H1 (cell line): ENCODE results near the gene GPR39. TPM values are rescaled to one million over a fixed set of nuclear protein-coding genes. Genes with fewer than 3 reads are reported as not detected.

Experiments used
- CTCF ChIA-PET: fragments of 300-600 bp; sonication (Branson Sonifier 250); formaldehyde crosslinking; loops from one replicate; lab custom pipeline; 2021; ENCODE audit not compliant: partially characterized antibody; lab: Charles Lee
- POLR2A ChIA-PET: fragments of 300-600 bp; sonication (Branson Sonifier 250); formaldehyde crosslinking; loops from one replicate; lab custom pipeline; 2021; ENCODE audit warnings: inconsistent platforms; ENCODE audit not compliant: partially characterized antibody; lab: Charles Lee
- DNase-seq, 2 experiments: peaks; one replicate each; pipeline versions ENCODE4 v3.0.0 to v3.0.0-alpha.2; 2010 to 2022; ENCODE audit warnings: low spot score in 2 of 2, low read depth in 1 of 2, mixed read lengths in 1 of 2
- FAIRE-seq: peaks from 2 replicates; lab custom pipeline; 2011; peaks lifted over from hg19 to GRCh38; lab: Jason Lieb, UNC
- H2AFZ ChIP-seq: 2 replicates; pipeline ENCODE4 v1.8.1; 2012; ENCODE audit warnings: low read length, inconsistent platforms
- H2AK5ac ChIP-seq: 2 replicates; pipeline ENCODE4 v1.6.1; 2013; ENCODE audit warnings: low read depth, low read length
- H2BK120ac ChIP-seq: replicated peaks from 2 replicates; pipeline ENCODE3; 2013; ENCODE audit warnings: low read depth, low read length, inconsistent platforms
- H2BK12ac ChIP-seq: 2 replicates; pipeline ENCODE4 v1.6.1; 2013; ENCODE audit warnings: low read depth, low read length
- H2BK15ac ChIP-seq: 2 replicates; pipeline ENCODE4 v1.6.1; 2013; ENCODE audit warnings: low read length
- H2BK20ac ChIP-seq: 2 replicates; pipeline ENCODE4 v1.6.1; 2013; ENCODE audit warnings: low read length
- H2BK5ac ChIP-seq: 2 replicates; pipeline ENCODE4 v1.6.1; 2013; ENCODE audit warnings: low read depth, low read length
- H3K14ac ChIP-seq: 2 replicates; pipeline ENCODE4 v1.6.1; 2013; ENCODE audit warnings: inconsistent platforms; ENCODE audit not compliant: insufficient read length
- H3K18ac ChIP-seq: 2 replicates; pipeline ENCODE4 v1.6.1; 2013; ENCODE audit warnings: low read length; ENCODE audit errors: extremely low read depth
- H3K23ac ChIP-seq: 2 replicates; pipeline ENCODE4 v1.6.1; 2013; ENCODE audit warnings: inconsistent platforms; ENCODE audit not compliant: insufficient read length
- H3K23me2 ChIP-seq: 2 replicates; pipeline ENCODE4 v1.6.1; 2013; ENCODE audit warnings: low read depth, low read length
- H3K27ac ChIP-seq: 2 replicates; pipeline ENCODE4 v1.6.1; 2011; ENCODE audit warnings: low read depth, low read length, inconsistent platforms
- H3K27me3 ChIP-seq, 4 experiments: replicated peaks in 1 of 4; 1 replicate in 1 of 4; 2 replicates in 3 of 4; pipeline versions ENCODE4 v1.6.1 to v1.8.1; 2011 to 2013; ENCODE audit warnings: low read length in 3 of 4, mild to moderate bottlenecking in 3 of 4, inconsistent platforms in 2 of 4, mixed read lengths in 2 of 4, moderate library complexity in 1 of 4; ENCODE audit not compliant: control insufficient read depth in 3 of 4, insufficient read depth in 3 of 4; ENCODE audit errors: extremely low read depth in 1 of 4
- H3K36me3 ChIP-seq, 4 experiments: 2 replicates each; pipeline versions ENCODE4 v1.6.1 to v1.8.1; 2011 to 2013; ENCODE audit warnings: mild to moderate bottlenecking in 4 of 4, low read length in 3 of 4, moderate library complexity in 2 of 4, control low read depth in 1 of 4, inconsistent platforms in 1 of 4; ENCODE audit not compliant: insufficient read depth in 4 of 4, control insufficient read depth in 2 of 4
- H3K4ac ChIP-seq: replicated peaks from 2 replicates; pipeline ENCODE3; 2013; ENCODE audit warnings: low read length, low read depth, mixed read lengths, inconsistent platforms; ENCODE audit not compliant: insufficient read length
- H3K4me1 ChIP-seq, 4 experiments: replicated peaks in 1 of 4; 1 replicate in 1 of 4; 2 replicates in 3 of 4; pipeline versions ENCODE4 v1.6.1 to v1.8.1; 2011 to 2013; ENCODE audit warnings: low read length in 3 of 4, inconsistent platforms in 2 of 4, mixed read lengths in 1 of 4; ENCODE audit not compliant: insufficient read depth in 4 of 4, control insufficient read depth in 3 of 4
- H3K4me2 ChIP-seq, 2 experiments: 2 replicates each; pipeline versions ENCODE4 v1.6.1 to v1.8.1; 2011 to 2013; ENCODE audit warnings: low read depth in 2 of 2, low read length in 2 of 2, control low read depth in 1 of 2, inconsistent platforms in 1 of 2, mild to moderate bottlenecking in 1 of 2; ENCODE audit not compliant: insufficient read depth in 1 of 2
- H3K4me3 ChIP-seq, 4 experiments: fragments of 200-600, 300-600 bp in 1 of 4; sonication (generic), shearing (Covaris generic), sonication (Bioruptor Twin) in 1 of 4; 2 replicates each; pipeline versions ENCODE4 v1.5.1 to v1.8.1; 2011 to 2016; ENCODE audit warnings: low read length in 4 of 4, low read depth in 3 of 4, control low read depth in 2 of 4, inconsistent platforms in 2 of 4, mild to moderate bottlenecking in 2 of 4, mixed read lengths in 1 of 4, moderate library complexity in 1 of 4; ENCODE audit not compliant: insufficient read depth in 2 of 4; ENCODE audit errors: extremely low read depth in 1 of 4
- H3K56ac ChIP-seq: replicated peaks from 2 replicates; pipeline ENCODE3; 2013; ENCODE audit warnings: low read depth, mild to moderate bottlenecking, mixed read lengths, low read length, inconsistent platforms; ENCODE audit not compliant: insufficient read length
- H3K79me1 ChIP-seq: 2 replicates; pipeline ENCODE4 v1.6.1; 2013; ENCODE audit warnings: low read depth, low read length, control low read depth
- H3K79me2 ChIP-seq, 2 experiments: 2 replicates each; pipeline versions ENCODE4 v1.6.1 to v1.8.1; 2012 to 2013; ENCODE audit warnings: low read length in 2 of 2, mild to moderate bottlenecking in 2 of 2, inconsistent platforms in 1 of 2; ENCODE audit not compliant: insufficient read depth in 2 of 2, control insufficient read depth in 1 of 2
- H3K9ac ChIP-seq, 4 experiments: replicated peaks in 1 of 4; 1 replicate in 1 of 4; 2 replicates in 3 of 4; pipeline versions ENCODE4 v1.6.1 to v1.8.1; 2011 to 2013; ENCODE audit warnings: low read depth in 3 of 4, low read length in 3 of 4, control low read depth in 2 of 4, mild to moderate bottlenecking in 2 of 4, moderate library complexity in 2 of 4, inconsistent platforms in 1 of 4; ENCODE audit errors: extremely low read depth in 1 of 4
- H3K9me3 ChIP-seq, 2 experiments: 2 replicates each; pipeline versions ENCODE4 v1.6.1 to v1.8.1; 2012 to 2013; ENCODE audit warnings: mild to moderate bottlenecking in 2 of 2, moderate library complexity in 2 of 2, control low read depth in 1 of 2, inconsistent platforms in 1 of 2, low read depth in 1 of 2, low read length in 1 of 2, mixed read lengths in 1 of 2; ENCODE audit not compliant: insufficient read depth in 2 of 2
- H4K20me1 ChIP-seq, 2 experiments: replicated peaks in 1 of 2; 2 replicates each; pipeline versions ENCODE3 to v1.8.1; 2011 to 2013; ENCODE audit warnings: inconsistent platforms in 2 of 2, low read length in 2 of 2, mild to moderate bottlenecking in 1 of 2; ENCODE audit not compliant: insufficient read depth in 2 of 2, control insufficient read depth in 1 of 2
- H4K5ac ChIP-seq: 2 replicates; pipeline ENCODE4 v1.6.1; 2013; ENCODE audit warnings: low read length, low read depth, mixed read lengths, inconsistent platforms; ENCODE audit not compliant: insufficient read length
- H4K8ac ChIP-seq: 2 replicates; pipeline ENCODE4 v1.8.0; 2013; ENCODE audit warnings: mild to moderate bottlenecking, moderate library complexity, low read length, inconsistent platforms; ENCODE audit not compliant: insufficient read depth; ENCODE audit errors: extremely low read depth
- H4K91ac ChIP-seq: replicated peaks from 2 replicates; pipeline ENCODE3; 2013; ENCODE audit warnings: low read length, mixed read lengths, inconsistent platforms; ENCODE audit not compliant: insufficient read length
- CHD1 ChIP-seq: IDR thresholded peaks from 2 replicates; pipeline ENCODE4 v1.6.1; 2012; ENCODE audit warnings: low read depth, low read length, improper control_type of control experiment
- CHD2 ChIP-seq: IDR thresholded peaks from 2 replicates; pipeline ENCODE4 v1.6.1; 2012; ENCODE audit warnings: low read length, improper control_type of control experiment
- CREB1 ChIP-seq: IDR thresholded peaks from 2 replicates; pipeline ENCODE4 v1.6.1; 2012; ENCODE audit warnings: inconsistent platforms
- HDAC2 ChIP-seq, 2 experiments: fragments of 300-600 bp in 1 of 2; sonication (generic) in 1 of 2; IDR thresholded peaks; 2 replicates each; pipeline ENCODE4 v1.6.1; 2011 to 2012; ENCODE audit warnings: low read depth in 2 of 2, low read length in 2 of 2, mild to moderate bottlenecking in 2 of 2, moderate library complexity in 2 of 2, borderline replicate concordance in 1 of 2, inconsistent platforms in 1 of 2
- KDM4A ChIP-seq: IDR thresholded peaks from one replicate; pipeline ENCODE4 v1.7.1; 2012; ENCODE audit warnings: low read depth, mild to moderate bottlenecking, moderate library complexity, low read length, inconsistent platforms; ENCODE audit not compliant: severe bottlenecking
- SP1 ChIP-seq: IDR thresholded peaks from 2 replicates; pipeline ENCODE4 v1.6.1; 2011; ENCODE audit warnings: low read depth, low read length
- SRF ChIP-seq: IDR thresholded peaks from 2 replicates; pipeline ENCODE4 v1.6.1; 2011; ENCODE audit warnings: mild to moderate bottlenecking, low read depth, low read length, moderate library complexity
- ZNF274 ChIP-seq: IDR thresholded peaks from 2 replicates; pipeline ENCODE4 v1.7.0; 2012; ENCODE audit warnings: low read length, borderline replicate concordance; ENCODE audit errors: extremely low read depth
- WGBS, 2 experiments: shearing (Covaris generic) in 1 of 2; methylation state at CpG; one replicate each; pipeline versions ENCODE4 v1.1.6 to v1.1.7; 2013 to 2015; ENCODE audit warnings: low lambda C conversion rate in 2 of 2, mixed read lengths in 2 of 2, inconsistent platforms in 1 of 2, low coverage in 1 of 2, missing lambda C conversion rate in 1 of 2; ENCODE audit not compliant: insufficient replicate concordance in 2 of 2, insufficient coverage in 1 of 2, insufficient read length in 1 of 2; ENCODE audit errors: extremely low coverage in 1 of 2, missing lambda C conversion rate in 1 of 2; 5-methylcytosine and 5-hydroxymethylcytosine counted together
- polyA plus RNA-seq, 7 experiments: library from polyadenylated mRNA; depleted of rRNA in 3 of 7; stranded (reverse) in 5 of 7; unstranded in 2 of 7; fragments of >200 nt in 5 of 7; fragments of 200-250 nt in 2 of 7; gene quantifications; 1 replicate in 5 of 7; 2 replicates in 1 of 7; 4 replicates in 1 of 7; pipeline versions ENCODE4 v1.2.1 to v1.2.3, GENCODE V29; 2011 to 2013; ENCODE audit warnings: missing spikeins in 2 of 7, mixed read lengths in 2 of 7
- total RNA-seq: library from RNA; stranded (reverse); fragmentation: NEBNext Ultra II Directional; extraction: Animal tissue kit (Norgen Biotek cat#: 25700); gene quantifications from 2 replicates; pipeline ENCODE4 v1.2.1, GENCODE V29; 2021
- TF ChIP-seq, protein P1 (sequence below): IDR thresholded peaks from 2 replicates; pipeline ENCODE4 v1.6.1; 2011; ENCODE audit warnings: low read length, improper control_type of control experiment
- TF ChIP-seq, protein P2 (sequence below), 3 experiments: IDR thresholded peaks; 1 replicate in 2 of 3; 2 replicates in 1 of 3; pipeline versions ENCODE4 v1.5.1 to v1.6.1; 2011; ENCODE audit warnings: low read length in 3 of 3, mild to moderate bottlenecking in 3 of 3, inconsistent platforms in 2 of 3, low read depth in 1 of 3, moderate library complexity in 1 of 3; ENCODE audit not compliant: insufficient read depth in 1 of 3; ENCODE audit errors: control extremely low read depth in 1 of 3

Gene GPR39
- total and polyA plus RNA-seq, 2 of the 8 experiments (the other 6 are each of a cell fraction or from before 2014, with no cell fraction given), result 0.63 to 2.7 TPM

- Histone ChIP-seq H4K91ac (no peak overlapping the region), H4K8ac (no peak overlapping the region), H3K79me2 (no peaks in the 10 kb centered on the region), H2BK20ac (no peak overlapping the region), H3K23ac (no peak overlapping the region), H2BK15ac (no peak overlapping the region), H3K23me2 (no peaks in the 10 kb centered on the region), H4K5ac (no peak overlapping the region), H3K56ac (no peak overlapping the region), H2BK12ac (no peak overlapping the region), H3K4me3 (no peak overlapping the region), H3K9ac (no peak overlapping the region), H3K18ac (no peak overlapping the region), H3K79me1 (no peaks in the 10 kb centered on the region), H3K4ac (no peak overlapping the region), H2BK5ac (no peak overlapping the region), H3K27me3 (no peaks in the 10 kb centered on the region), H2BK120ac (no peak overlapping the region), H2AFZ (no peak overlapping the region), H3K9me3 (no peaks in the 10 kb centered on the region), H3K4me2 (no peak overlapping the region), H3K4me1 (peaks cover 0 to 5% (median 0%) of the 10 kb centered on the region in 4 experiments; a peak in 1 of 7 replicates), H2AK5ac (no peak overlapping the region), H3K27ac (no peak overlapping the region), H4K20me1 (no peaks in the 10 kb centered on the region), H3K36me3 (no peaks in the 10 kb centered on the region; a peak in 1 of 8 replicates), H3K14ac (no peak overlapping the region)
- CTCF ChIA-PET, result interaction anchor here (1.2 to 1.7 kb wide), 3 partner anchors 10 to 55 kb away, joined by 3 to 4 read pairs (median 3); no protein-coding TSS in a partner anchor
- DNase-seq (no peak), FAIRE-seq (no peak)
- POLR2A ChIA-PET, result interaction anchor here (0.8 kb wide), 1 partner anchor 12 kb away, joined by 3 read pairs; the partner anchor contains the start of gene GPR39
- 89% methylated on average over 8 of the region's 8 CpGs; no CpG with 5 or more reads in 1 of the 2 experiments for WGBS, 2 experiments
- TF ChIP-seq CHD2 (no peak), HDAC2 (IDR thresholded peaks at IDR 0.05; ENCODE audit: borderline replicate concordance in 1 of 2, low read depth in 2 of 2, low read length in 2 of 2) (no peak), KDM4A (no peak), SP1 (no peak), ZNF274 (no peak), CHD1 (no peak), SRF (no peak), CREB1 (no peak)
- TF ChIP-seq, protein P1, sequence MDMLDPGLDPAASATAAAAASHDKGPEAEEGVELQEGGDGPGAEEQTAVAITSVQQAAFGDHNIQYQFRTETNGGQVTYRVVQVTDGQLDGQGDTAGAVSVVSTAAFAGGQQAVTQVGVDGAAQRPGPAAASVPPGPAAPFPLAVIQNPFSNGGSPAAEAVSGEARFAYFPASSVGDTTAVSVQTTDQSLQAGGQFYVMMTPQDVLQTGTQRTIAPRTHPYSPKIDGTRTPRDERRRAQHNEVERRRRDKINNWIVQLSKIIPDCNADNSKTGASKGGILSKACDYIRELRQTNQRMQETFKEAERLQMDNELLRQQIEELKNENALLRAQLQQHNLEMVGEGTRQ, result no peak
- TF ChIP-seq, protein P2, sequence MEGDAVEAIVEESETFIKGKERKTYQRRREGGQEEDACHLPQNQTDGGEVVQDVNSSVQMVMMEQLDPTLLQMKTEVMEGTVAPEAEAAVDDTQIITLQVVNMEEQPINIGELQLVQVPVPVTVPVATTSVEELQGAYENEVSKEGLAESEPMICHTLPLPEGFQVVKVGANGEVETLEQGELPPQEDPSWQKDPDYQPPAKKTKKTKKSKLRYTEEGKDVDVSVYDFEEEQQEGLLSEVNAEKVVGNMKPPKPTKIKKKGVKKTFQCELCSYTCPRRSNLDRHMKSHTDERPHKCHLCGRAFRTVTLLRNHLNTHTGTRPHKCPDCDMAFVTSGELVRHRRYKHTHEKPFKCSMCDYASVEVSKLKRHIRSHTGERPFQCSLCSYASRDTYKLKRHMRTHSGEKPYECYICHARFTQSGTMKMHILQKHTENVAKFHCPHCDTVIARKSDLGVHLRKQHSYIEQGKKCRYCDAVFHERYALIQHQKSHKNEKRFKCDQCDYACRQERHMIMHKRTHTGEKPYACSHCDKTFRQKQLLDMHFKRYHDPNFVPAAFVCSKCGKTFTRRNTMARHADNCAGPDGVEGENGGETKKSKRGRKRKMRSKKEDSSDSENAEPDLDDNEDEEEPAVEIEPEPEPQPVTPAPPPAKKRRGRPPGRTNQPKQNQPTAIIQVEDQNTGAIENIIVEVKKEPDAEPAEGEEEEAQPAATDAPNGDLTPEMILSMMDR (IDR thresholded peaks at IDR 0.05; ENCODE audit: control extremely low read depth in 1 of 3, insufficient read depth in 1 of 3, low read depth in 1 of 3, low read length in 3 of 3), result no peak
Measured at GRCh38 chr2:132404056-132404455, 12.5 kb upstream of the GPR39 start.
